Keratinocyte (primary cell): ENCODE results near the gene ZNF134.

Experiments
- CTCF ChIP-seq, 3 experiments: IDR thresholded peaks in 1 of 3; conservative IDR thresholded peaks in 1 of 3; optimal IDR thresholded peaks in 1 of 3; 2 replicates in 2 of 3; 3 replicates in 1 of 3; pipeline versions ENCODE3 to v1.5.1; 2011; ENCODE audit warnings: low read length in 3 of 3, mild to moderate bottlenecking in 3 of 3, moderate library complexity in 2 of 3, control low read depth in 1 of 3, inconsistent platforms in 1 of 3; ENCODE audit not compliant: insufficient read depth in 2 of 3; ENCODE audit errors: extremely low read depth in 1 of 3
- EZH2 ChIP-seq: IDR thresholded peaks from one replicate; pipeline ENCODE4 v1.6.1; 2012; ENCODE audit warnings: inconsistent platforms, mild to moderate bottlenecking, low read length, moderate library complexity

GRCh38 chr19:57570707-57571106 is 43.3 kb upstream of the ZNF134 start:
- TF ChIP-seq CTCF (optimal IDR thresholded peaks at IDR 0.05 in 1 of 3, IDR thresholded peaks at IDR 0.05 in 1 of 3, conservative IDR thresholded peaks at IDR 0.05 in 1 of 3; ENCODE audit: extremely low read depth in 1 of 3, insufficient read depth in 2 of 3, low read length in 3 of 3): no peak
- no peak for TF ChIP-seq EZH2
